ENCODE measurements around the gene TAOK1. TPM values are rescaled to one million over a fixed set of nuclear protein-coding genes. Genes with fewer than 3 reads are reported as not detected.
"Not testable (repeated sequence)": the region's sequence is repeated elsewhere in the genome, so short reads cannot be mapped to it uniquely, and the experiment has no call there.

Gene TAOK1
- total RNA-seq (35.0 and 43.1 TPM in 2 replicates), polyA plus RNA-seq (5.8 and 8.0 TPM in 2 replicates)

DNA sequence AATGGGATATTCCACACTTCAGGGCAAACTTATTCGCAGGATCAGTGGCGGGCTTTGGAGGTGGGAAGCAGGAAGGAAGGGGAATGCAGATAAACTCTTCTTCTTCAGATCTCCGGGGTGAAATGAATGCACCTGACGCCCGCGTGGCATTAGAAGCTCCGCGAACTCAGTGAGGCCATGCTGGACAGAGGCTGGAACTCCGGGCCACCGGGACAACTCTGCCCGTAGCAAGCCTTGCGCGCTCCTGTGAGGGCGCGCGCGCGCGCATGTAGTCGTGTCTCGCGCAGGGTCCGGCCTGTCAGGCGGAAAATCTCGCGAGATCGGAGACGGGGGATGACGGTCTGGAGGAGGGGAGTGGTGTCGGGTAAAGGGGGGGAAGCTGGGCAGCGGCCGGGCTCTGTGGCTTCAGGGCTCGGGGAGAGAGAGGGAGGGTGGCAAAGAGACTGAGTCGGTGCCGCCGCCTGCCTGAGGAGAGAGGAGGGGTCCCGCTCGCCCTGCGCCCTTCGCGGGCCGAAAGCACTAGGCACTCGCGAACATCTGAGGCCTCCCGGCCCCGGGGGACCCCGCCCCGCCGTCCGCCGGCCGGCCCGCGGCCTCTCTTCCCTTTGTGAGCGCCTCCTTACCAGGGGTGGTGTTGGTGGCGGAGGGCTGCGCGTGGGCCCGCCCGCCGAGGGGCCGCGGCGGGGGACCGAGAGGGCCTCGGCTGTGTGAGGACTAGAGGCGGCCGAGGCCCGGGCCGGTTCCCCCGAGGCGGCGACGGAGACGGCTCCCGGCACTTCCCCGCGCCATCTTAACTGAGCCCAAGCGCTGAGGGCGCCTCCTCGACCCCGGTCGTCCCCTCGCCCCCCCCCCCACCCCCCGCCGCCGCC is at the start of gene TAOK1:
Gene TAOK1 (plus strand): TSS at position 382 of the 869 bp plus-strand sequence. CDS start 61,186 bp downstream, outside the sequence.
- TF ChIP-seq, protein P1, sequence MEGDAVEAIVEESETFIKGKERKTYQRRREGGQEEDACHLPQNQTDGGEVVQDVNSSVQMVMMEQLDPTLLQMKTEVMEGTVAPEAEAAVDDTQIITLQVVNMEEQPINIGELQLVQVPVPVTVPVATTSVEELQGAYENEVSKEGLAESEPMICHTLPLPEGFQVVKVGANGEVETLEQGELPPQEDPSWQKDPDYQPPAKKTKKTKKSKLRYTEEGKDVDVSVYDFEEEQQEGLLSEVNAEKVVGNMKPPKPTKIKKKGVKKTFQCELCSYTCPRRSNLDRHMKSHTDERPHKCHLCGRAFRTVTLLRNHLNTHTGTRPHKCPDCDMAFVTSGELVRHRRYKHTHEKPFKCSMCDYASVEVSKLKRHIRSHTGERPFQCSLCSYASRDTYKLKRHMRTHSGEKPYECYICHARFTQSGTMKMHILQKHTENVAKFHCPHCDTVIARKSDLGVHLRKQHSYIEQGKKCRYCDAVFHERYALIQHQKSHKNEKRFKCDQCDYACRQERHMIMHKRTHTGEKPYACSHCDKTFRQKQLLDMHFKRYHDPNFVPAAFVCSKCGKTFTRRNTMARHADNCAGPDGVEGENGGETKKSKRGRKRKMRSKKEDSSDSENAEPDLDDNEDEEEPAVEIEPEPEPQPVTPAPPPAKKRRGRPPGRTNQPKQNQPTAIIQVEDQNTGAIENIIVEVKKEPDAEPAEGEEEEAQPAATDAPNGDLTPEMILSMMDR (IDR thresholded peaks at IDR 0.05; ENCODE audit: low read depth, low read length) = no peak
- DNase-seq (ENCODE audit: low read depth in 1 of 2, low spot score in 1 of 2) = peak; percentile 99
- peak within 1 kb of the TSS; percentile 85 for H3K4me3 ChIP-seq
- H3K27me3 ChIP-seq = no peaks in the 10 kb centered on the region
- peak within 1 kb of the TSS; percentile 96 for H3K27ac ChIP-seq
- H3K9me3 ChIP-seq (ENCODE audit: low read depth) = no peaks in the 10 kb centered on the region
- no peaks in the 10 kb centered on the region for H3K36me3 ChIP-seq
- peaks cover 24% of the 10 kb centered on the region for H3K4me1 ChIP-seq (ENCODE audit: low read depth)

DNA sequence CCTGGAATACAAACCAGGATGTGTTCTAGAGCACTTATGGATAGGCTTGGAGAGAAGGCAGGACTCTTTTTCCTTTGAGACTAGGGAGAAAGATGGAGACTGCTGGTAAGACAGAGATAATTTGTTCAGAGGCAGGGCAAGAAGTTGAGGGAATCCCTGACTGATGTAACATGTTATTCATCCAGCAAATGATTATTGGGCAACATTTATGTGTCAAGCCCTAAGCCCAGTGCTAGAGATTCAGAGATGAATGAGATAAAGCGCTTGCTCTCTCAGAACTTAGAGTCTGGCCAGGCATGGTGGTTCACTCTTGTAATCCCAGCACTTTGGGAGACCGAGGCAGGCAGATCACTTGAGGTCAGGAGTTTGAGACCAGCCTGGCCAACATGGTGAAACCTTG is 48.4 kb upstream of the TAOK1 start:
- H3K9me3 ChIP-seq (ENCODE audit: low read depth) = no peaks in the 10 kb centered on the region
- H3K27me3 ChIP-seq = no peaks in the 10 kb centered on the region
- no peak overlapping the region for H3K27ac ChIP-seq
- no peaks in the 10 kb centered on the region for H3K4me1 ChIP-seq (ENCODE audit: low read depth)
- TF ChIP-seq, protein P1 (IDR thresholded peaks at IDR 0.05; ENCODE audit: low read depth, low read length) = no peak
- no peaks in the 10 kb centered on the region for H3K36me3 ChIP-seq
- no peak overlapping the region for H3K4me3 ChIP-seq
- peak in 1 of 2 donors; percentile 57 for DNase-seq (ENCODE audit: low read depth in 1 of 2, low spot score in 1 of 2)

DNA sequence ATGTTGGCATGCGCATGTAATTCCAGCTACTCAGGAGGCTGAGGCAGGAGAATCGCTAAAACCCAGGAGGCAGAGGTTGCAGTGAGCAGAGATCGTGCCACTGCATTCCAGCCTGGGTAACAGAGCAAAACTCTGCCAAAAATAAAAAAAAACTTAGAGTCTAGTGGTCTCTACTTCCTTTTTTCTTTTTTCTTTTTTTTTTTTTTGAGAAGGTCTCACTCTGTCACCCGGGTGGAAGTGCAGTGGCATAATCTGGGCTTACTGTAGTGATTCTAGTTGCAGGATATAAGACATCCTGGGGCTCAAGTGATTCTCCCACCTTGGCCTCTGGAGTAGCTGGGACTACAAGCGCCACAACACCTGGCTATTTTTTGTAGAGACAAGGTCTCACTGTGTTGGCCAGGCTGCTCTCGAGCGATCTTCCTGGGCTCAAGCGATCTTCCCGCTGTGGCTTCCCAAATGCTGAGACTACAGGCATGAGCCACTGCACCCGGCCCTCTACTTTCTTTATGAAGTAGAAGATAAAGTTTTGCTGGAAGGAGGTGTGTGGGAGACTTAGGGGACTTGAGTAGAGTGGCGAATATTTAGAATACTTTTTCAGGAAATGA is 47.9 kb upstream of the TAOK1 start:
- DNase-seq (ENCODE audit: low read depth in 1 of 2, low spot score in 1 of 2) = no peak
- Histone ChIP-seq H3K4me3 (no peak overlapping the region), H3K36me3 (no peaks in the 10 kb centered on the region), H3K4me1 (ENCODE audit: low read depth) (no peaks in the 10 kb centered on the region), H3K27me3 (no peaks in the 10 kb centered on the region), H3K9me3 (ENCODE audit: low read depth) (no peaks in the 10 kb centered on the region), H3K27ac (no peak overlapping the region)
- TF ChIP-seq, protein P1 (IDR thresholded peaks at IDR 0.05; ENCODE audit: low read depth, low read length) = no peak

DNA sequence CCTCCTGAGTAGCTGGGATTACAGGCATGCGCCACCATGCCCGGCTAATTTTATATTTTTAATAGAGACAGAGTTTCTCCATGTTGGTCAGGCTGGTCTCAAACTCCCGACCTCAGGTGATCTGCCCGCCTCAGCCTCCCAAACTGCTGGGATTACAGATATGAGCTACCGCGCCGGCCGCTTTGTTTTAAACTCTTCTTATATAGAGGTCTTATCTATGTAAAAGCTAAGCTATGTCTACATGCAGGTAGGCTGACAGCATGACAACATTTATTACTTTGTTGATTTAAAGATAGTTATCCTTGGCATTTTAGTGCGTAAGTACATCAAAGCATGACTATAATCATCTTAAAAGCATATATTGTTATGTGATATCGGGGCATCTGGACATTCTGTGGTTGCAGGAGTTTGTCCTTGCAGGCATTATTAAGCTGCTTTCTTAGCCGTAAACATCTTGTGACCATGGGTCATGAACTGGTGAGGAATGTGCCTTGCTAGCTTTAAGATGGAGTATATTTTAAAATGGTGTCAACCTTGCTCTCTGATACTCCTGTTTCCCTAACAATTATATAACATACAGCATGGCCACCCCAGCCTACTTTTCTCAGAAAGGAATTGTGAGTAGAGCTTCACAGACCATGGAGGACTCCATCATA is 45.8 kb upstream of the TAOK1 start:
- TF ChIP-seq, protein P1 (IDR thresholded peaks at IDR 0.05; ENCODE audit: low read depth, low read length) = no peak
- Histone ChIP-seq H3K4me1 (ENCODE audit: low read depth) (no peaks in the 10 kb centered on the region), H3K27ac (no peak overlapping the region), H3K9me3 (ENCODE audit: low read depth) (no peaks in the 10 kb centered on the region), H3K27me3 (no peaks in the 10 kb centered on the region), H3K36me3 (no peaks in the 10 kb centered on the region), H3K4me3 (no peak overlapping the region)
- DNase-seq (ENCODE audit: low read depth in 1 of 2, low spot score in 1 of 2) = no peak

DNA sequence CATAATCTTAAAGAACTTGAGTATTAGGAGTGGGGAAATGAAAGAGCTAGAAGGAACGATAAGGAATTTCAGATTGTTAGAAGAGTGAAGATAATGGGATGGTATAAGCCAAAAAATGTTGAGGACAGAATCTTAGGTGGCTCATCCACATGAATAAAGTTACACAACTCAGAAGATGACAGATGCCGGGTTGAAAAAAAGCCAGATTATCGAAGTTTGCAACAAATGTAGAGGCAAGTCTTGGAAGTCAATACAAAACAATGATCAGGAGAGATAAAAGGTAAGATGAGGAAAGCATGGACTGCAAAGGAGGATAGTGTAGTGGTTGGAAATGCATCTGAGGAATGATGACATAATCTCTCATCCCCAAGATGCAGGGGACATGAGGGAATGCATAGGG is 45.1 kb upstream of the TAOK1 start:
- DNase-seq (ENCODE audit: low read depth in 1 of 2, low spot score in 1 of 2) = no peak
- TF ChIP-seq, protein P1 (IDR thresholded peaks at IDR 0.05; ENCODE audit: low read depth, low read length) = no peak
- Histone ChIP-seq H3K36me3 (no peaks in the 10 kb centered on the region), H3K27me3 (no peaks in the 10 kb centered on the region), H3K4me3 (no peak overlapping the region), H3K27ac (no peak overlapping the region), H3K9me3 (ENCODE audit: low read depth) (no peaks in the 10 kb centered on the region), H3K4me1 (ENCODE audit: low read depth) (no peaks in the 10 kb centered on the region)

DNA sequence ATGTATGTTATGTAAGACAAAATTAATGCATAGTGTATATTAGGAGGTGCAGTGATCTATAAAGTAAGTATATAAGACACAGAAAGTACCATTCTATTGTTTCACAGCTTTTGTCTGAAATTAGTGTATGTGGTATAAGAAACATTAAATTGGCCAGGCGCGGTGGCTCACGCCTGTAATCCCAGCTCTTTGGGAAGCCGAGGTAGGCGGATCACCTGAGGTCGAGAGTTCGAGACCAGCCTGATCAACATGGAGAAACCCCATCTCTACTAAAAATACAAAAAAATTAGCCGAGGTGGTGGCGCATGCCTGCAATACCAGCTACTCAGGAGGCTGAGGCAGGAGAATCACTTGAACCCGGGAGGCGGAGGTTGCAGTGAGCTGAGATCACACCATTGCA is 44.7 kb upstream of the TAOK1 start:
- not testable (repeated sequence) for H3K36me3 ChIP-seq; H3K9me3 ChIP-seq (ENCODE audit: low read depth); H3K27ac ChIP-seq; H3K27me3 ChIP-seq; DNase-seq (ENCODE audit: low read depth in 1 of 2, low spot score in 1 of 2); H3K4me1 ChIP-seq (ENCODE audit: low read depth); H3K4me3 ChIP-seq

Data from cardiac muscle cell (in vitro differentiated cells and primary cell).